ENCODE data around the gene RAB9A.
"Not testable (repeated sequence)": the region's sequence is repeated elsewhere in the genome, so short reads cannot be mapped to it uniquely, and the experiment has no call there.

- TF ChIP-seq POLR2A, POLR2AphosphoS5 (IDR thresholded peaks at IDR 0.05): not testable (repeated sequence)
- TF ChIP-seq, protein P1, sequence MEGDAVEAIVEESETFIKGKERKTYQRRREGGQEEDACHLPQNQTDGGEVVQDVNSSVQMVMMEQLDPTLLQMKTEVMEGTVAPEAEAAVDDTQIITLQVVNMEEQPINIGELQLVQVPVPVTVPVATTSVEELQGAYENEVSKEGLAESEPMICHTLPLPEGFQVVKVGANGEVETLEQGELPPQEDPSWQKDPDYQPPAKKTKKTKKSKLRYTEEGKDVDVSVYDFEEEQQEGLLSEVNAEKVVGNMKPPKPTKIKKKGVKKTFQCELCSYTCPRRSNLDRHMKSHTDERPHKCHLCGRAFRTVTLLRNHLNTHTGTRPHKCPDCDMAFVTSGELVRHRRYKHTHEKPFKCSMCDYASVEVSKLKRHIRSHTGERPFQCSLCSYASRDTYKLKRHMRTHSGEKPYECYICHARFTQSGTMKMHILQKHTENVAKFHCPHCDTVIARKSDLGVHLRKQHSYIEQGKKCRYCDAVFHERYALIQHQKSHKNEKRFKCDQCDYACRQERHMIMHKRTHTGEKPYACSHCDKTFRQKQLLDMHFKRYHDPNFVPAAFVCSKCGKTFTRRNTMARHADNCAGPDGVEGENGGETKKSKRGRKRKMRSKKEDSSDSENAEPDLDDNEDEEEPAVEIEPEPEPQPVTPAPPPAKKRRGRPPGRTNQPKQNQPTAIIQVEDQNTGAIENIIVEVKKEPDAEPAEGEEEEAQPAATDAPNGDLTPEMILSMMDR (IDR thresholded peaks at IDR 0.05 in 8 of 11, conservative IDR thresholded peaks at IDR 0.05 in 3 of 11): not testable (repeated sequence)
These were observed 40.6 kb upstream of the RAB9A start for GRCh38 chrX:13648336-13648735.
